Measurements from ENCODE around the gene WDR11.
"Not testable (repeated sequence)": the region's sequence is repeated elsewhere in the genome, so short reads cannot be mapped to it uniquely, and the experiment has no call there.

WDR11 gene

DNA sequence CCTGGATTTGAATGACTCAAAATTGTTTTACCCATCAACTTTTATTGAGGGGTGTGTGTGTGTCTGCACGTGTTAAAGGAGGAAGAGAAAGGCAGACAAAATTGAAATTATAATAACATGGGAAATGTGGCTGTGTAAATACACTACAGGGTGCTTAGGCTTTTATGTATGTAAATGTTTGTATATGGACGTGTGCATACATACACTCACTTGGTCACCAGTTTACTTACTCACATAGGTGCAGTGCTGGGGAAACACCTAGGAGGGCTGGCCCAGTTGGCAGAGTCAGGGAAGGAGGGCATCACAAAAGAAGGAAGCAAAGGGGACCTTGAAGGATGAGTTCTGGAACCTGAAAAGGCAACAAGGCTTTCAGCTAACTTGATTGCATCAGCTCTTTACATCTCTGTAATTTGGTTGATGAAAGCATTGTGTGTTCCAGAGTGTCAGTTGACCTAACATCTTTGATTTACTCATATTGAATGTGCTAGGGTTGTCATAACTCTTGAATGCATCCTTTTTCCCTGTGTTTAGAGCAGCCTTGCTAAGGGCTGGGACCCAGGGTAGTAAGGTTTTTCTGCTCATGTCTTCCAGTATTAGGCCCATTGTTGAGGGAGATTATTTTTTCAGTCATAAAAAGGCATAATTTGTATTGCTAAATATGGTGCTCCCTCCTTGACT lies 10.2 kb downstream of the WDR11 start:
- no peak for DNase-seq

DNA sequence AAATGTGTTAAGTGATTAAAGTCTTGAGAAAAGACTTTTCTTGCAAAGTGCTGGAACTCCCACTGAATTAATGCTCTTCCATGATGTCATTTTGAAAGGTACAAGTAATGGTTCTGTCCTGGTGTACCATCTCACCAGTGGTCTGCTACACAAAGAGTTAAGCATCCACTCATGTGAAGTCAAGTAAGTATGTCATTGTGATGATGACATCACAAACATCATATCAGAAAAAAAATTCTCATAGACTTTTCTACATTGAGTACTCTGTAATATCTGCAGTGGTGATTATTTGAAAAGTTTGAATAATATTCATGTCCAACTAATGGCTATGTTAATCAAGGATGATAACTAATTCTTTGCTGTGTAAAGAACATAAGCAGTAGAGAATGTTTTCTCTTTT lies 22.6 kb downstream of the WDR11 start:
- DNase-seq, result no peak

DNA sequence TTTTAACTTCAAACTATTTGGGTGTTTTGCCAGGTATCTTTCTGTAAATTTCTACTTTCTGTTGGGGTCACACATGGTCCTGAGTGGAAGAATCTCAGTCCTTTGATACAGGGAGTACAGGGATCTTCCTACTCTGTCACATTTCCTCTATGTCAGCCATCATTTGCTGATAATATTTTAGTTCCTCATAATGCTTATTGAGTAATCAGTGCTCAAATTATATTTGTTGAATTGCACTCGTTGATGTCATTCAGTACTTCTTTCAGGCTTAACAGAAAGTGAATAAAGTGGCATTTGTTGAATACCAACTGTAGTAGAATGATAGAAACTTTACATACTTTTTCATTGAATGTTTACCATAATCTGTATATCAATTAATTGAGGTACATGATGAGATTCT lies 31.9 kb downstream of the WDR11 start:
- DNase-seq, result no peak

DNA sequence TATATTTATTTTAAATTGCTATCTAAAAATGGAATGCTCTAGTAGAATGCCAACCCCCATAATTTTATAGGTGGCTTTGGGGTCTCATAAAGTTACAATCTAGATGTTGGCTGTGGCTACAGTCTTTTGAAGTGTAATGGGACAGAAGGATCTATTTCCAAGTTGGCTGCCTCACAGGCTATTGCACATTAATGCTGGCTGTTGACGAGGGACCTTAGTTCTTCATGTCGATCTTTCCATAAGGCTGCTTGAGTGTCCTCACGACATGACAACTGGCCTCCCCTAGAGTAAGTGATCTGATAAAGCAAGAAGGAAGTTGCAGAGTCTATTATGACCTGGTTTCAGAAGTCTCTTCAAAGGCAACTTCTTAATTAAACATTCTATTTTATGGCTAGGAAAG lies 36.3 kb downstream of the WDR11 start:
- DNase-seq, result no peak

DNA sequence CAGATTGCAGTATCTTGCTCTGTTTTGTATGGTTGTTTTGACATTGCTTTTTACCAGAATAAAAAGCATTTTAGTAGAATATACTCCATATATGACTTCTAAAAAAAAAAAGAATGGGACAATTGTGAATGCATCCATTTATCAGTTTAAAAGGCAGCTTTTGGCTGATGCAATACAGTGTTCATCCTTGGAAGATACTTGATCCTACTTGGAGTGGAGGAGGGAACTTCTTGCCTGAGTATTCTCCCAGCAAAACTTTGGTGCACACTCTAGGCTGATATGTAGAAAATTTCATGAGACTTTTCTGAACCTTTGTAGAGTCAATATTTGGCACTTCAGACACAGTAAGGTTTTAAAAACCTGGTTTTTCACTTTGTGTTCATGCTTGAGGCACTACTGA lies 40.2 kb downstream of the WDR11 start:
- no peak for DNase-seq

DNA sequence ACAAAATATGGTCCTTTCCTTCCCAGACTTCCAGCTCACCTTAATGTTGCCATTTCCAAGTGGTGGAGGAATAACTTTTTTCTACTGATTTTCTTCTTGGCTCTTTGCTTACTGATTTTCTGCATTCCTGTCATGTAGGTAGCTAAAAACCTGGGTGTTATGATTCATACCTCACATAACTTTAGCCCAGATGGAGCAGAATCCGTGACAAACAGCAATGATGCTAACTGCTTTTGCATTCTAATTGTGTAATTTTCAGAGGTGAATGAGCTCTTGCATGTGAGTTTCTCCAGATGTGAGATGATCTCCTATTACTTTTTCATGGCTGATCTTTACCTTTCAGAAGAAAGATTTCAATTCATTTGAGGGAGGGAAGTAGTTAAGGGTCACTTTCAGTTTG lies 43.4 kb downstream of the WDR11 start:
- DNase-seq, result no peak

DNA sequence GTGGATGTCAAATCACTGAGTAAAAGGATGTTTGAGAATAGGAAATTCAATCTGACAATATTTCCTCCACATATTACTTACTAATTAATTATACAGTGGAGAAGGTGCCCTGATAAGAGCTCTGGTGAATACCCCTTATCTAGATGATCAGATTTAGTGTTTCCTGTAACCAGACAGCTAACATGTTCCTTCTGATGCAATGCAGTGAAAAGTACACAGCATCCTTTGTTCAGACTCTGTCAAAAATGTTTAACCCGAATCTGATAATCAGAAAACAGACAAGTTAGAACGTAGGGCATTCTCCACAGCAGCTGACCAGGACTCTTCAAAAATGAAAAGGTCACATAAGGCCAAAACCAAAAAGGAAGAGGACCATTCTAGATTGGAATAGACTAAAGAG lies 46.2 kb downstream of the WDR11 start:
- DNase-seq, result no peak

DNA sequence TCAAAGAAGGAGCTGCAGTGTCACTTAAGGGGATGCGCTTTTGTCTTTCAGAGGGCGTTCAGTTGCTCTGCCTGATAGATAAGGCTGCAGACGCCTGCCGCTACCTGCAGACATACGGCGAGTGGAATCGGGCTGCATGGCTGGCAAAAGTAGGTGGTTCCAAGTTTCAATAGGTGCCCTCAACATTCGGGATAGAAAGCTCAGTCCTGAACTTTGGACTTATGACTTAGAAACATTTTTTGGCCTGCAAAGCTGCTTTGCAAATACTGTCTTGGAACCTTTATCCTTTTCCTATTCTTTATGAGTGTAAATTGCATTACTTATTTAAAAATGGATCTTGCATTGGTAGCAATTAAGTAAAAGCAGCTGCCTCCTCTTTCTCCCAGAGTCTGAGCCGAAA lies 54.1 kb downstream of the WDR11 start:
- DNase-seq, result no peak

DNA sequence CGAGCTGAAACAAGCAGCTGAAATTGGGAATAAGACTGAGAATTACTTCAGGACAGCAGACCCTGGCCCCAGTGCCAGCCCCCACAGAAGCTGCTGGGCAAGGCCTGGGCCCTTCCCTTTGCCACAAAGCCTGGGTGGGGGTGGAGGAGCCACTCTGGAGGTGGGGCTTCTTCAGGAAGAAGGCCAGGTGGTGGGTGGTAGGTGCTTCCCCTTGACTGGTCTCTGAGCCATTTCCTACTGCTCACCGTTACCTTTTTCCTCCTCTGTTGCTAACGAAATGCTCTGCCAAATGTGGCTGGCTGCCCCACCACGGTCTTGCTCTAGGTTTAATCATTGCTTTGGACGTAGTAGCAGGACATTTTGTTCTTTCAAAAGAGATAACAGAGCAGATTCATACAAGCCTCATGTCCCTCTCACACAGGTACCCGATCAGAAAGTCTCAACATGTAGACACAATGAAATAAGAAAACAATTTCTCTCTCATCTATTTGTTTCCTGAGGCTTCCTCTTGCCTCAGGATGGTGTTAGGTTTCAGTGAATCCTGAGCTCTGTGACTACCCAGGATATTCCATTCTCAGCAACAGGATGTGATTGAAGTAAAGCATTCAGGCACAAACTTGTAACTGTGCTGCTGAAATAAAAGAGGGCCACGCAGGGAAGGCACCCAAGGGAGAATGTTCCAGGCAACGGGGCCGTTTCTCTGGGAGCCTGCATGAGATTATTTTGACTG lies 66.5 kb downstream of the WDR11 start:
- DNase-seq, result no peak

DNA sequence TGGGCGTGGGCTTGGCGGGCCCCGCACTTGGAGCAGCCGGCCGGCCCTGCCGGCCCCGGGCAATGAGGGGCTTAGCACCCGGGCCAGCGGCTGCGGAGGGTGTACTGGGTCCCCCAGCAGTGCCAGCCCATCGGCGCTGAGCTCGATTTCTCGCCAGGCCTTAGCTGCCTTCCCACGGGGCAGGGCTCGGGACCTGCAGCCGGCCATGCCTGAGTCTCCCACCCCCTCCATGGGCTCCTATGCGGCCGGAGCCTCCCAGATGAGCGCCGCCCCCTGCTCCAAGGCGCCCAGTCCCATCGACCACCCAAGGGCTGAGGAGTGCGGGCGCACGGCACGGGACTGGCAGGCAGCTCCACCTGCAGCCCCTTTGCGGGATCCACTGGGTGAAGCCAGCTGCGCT lies 72.7 kb downstream of the WDR11 start:
- DNase-seq, result not testable (repeated sequence)

DNA sequence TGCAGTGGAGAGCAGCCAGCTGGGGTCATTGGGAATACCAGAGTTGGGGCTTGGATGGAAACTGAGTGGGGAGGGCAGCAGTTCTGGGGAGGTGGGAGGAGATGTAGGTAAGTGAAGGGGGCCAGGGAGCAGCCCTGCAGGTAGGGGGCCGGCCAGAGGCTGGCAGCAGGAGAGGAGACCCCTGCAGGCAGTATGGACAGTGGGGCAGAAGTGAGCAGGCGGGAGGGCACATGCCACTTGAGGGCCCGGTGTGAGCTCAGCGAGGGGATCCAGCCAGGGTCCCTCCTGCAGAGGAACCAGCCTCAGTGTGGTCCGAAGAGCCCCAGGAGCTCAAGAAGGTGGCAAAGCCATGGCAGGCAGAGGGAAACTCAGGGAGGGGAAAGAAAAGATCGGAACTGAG lies 75.4 kb downstream of the WDR11 start:
- DNase-seq, result no peak

DNA sequence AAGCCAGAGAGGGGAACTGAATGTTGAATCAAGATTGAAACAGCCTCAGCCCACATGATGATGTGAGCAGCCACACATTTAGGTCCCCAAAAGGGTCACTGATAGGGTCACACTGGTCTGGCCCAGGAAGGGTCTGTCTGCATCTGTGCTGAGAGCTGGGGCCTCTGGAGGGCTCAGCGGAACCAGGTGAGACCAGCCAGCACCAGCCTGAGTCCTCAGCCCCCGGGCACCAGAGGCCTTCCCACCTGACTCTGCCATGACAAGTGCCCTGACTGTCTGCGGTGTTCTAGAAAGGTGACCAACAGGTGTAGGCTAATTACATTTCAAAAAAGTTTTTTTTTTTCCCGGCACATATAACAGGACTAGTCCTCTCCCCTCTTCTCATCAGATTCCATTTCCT lies 76.2 kb downstream of the WDR11 start:
- DNase-seq, result no peak

DNA sequence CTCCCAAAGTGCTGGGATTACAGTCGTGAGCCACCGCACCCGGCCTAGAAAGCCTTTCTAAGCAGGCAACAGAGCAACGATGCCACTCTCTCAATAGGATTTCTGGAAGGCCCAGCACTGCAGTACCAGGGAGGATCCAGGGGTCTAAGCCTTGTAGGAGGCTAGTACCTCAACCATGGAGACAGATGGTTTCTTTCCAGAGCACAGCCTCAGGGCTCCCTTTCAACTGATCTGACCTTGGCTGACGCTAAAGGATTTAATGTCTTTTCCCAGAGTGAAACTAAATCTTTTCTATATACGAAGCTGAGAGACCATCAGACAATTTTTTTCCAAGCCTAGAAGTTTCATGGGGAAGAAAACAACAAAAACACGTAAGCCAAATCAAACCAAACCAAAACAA lies 78.0 kb downstream of the WDR11 start:
- no peak for DNase-seq

DNA sequence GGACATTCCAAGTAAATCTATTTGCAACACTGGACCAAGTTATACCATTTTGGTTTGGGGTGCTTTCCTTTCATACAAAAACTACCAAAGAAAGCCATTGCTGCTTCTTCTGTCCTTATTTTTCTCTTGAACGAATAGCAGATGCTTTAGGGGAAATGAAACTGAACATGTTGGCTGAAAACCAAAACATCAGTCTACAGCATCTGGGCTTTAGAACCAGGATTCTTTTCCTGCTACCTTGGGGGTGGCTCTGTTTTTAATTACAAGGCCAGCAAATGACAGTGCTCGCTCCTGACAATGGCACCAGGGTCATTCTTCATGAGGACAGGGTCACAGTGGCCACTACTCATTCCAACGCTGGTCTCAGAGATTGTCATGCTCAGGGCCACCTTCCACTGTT lies 80.3 kb downstream of the WDR11 start:
- no peak for DNase-seq

DNA sequence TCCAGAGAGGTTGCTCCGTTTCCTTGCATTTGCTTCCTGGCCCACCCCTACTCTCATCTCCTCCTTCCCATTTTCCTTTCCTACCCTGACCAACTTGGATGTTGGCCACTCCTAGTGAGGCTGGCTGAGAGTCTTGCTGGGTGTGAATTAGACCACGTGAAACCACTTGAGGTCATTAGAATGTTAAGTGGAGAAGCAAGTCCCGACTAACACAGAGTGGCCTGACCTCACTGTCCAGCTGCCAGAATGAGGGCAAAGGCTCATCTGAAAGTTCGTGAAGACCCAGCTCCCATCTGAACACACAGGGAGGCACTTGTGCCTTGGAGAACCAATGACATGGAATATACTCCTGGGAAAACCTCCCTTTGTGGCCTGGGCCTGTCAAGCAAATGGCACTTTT lies 80.8 kb downstream of the WDR11 start:
- no peak for DNase-seq

DNA sequence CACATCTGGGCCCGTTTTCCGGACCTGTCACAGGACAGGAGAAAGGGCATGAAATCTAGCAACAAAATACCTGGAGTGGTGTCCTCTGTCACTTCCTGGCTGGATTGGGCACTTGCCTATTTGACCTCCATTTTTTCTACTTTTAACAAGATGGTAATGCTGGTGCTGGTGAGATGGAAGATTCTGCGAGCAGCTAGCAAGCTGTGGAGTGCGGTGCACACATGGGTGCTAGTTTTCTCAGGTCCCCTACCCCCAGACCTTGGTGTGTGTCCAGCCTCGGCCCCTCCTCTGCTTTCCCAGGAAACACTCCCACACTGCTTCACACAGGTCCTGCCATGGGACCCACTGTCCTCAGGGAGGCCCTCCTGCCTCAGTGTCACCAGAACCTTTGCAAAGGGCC lies 87.7 kb downstream of the WDR11 start:
- DNase-seq, result no peak

DNA sequence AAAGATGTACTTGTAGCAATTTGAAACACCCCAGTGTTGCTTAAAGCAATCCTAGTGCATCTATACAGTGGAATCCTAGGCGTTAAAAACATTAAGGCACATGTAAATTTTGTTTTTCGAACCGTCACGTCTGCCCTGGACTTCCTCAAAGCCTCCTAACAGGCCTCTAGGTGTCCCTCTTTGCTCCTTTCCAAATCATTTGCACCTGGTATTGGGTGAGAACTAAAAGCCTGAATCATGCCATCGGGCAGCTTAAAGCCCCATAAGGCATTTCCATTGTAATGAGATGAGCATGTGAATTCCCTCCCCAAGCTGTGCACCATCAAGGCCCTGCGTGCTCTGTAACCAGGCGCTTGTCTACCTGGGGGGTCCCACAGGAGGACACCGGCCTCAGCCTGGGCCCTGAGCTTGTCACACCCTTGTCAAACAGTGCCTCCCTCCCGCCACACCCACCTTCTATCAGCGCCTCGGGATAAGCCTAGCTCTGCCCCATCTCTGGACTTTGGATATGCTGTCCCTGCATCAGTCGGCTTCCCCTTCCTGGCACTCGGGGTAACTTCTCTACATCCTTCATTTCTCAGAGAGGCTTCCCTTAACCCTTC lies 89.2 kb downstream of the WDR11 start:
- no peak for DNase-seq

DNA sequence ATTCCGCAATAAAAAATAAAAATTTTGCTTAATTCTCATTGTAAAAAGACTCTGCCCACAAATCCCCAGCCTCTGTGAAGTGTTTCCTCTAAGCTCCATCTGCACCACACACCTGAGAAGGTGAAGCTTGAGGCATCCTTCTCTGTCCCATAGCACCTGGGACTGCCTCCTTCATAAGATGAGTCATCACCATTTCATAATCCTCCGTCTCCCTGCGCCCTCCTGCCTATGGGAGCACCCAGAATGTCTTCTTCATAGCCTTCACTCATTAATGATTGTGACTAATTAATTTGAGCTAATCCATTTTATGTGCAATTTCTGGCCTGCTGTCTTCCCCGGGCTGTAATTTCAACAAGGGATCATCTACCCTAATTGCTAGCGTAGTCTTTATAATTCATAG lies 90.3 kb downstream of the WDR11 start:
- DNase-seq, result no peak

DNA sequence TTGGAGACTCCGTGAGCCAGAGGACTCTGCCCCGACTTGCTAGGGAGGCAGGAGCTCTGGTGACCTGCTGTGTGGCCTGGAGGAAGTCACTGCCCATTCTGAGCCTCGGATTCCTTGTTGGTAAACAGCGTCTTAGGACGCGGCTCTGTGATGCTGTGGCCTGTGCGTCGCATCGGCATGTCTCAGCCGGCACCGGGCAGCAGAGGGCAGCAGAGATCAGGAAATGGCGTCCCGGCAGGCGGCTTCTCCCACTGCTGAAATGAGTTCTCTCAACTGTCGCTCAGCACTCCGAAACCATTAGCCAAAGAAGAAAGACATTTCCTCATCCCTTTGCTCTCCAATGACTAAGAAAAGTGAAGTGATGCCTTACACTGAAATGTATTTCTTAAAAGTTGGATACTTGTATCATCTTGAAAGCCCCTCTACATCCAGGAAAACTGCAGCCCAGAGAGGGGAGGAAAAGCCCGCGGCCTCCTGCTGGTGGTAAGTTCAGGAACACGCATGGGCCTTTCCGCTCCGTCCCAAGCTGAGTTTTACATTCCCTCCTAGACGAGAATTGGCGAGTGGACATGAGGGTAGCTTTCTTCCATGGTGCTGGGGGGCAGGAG lies 91.7 kb downstream of the WDR11 start:
- peak; percentile 0 for DNase-seq

DNA sequence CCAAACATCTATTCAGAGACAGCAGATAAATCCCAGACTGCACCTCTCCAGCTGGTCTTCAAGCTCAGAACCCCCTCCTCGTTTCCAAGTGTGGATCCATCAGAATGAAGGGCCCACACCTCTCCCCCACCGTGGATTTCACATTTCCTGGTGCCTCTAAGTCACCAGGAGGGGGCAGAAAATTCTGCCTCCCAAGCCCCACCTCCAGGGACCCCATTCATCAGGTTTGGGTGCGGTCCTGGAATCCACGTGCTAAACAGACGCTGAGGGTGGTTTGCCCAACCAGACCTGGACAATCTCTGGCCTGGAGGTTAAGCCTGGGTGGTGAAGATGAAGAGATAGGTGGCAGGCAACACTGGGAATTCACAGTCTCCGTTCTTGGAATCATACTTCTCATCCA lies 92.4 kb downstream of the WDR11 start:
- DNase-seq, result no peak

DNA sequence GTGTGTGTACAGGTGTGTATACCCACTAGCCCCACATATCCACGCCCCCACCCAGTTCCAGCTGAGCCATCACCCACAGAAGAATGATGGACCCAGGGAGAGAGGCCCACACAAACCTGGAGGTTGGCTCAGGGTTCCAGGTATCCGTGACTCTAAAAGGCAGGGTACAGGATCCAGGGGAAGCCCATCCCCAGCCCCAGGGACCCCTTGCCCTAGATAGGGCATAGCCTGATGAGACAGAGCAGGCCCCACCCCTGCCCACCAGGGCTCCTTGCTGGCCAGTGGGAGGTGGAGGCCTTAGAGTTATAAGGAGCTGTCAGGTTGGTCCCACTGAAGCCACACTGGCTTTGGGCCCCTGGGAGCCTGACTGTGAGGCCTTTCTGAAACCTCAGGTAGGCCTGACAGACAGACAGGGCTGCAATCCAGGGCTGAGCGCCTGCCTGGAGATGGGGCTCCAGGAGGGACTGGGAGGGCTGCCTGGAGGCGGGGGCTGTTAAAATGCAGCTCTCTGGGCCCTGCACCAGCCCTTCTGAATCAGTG lies 93.5 kb downstream of the WDR11 start:
- no peak for DNase-seq

DNA sequence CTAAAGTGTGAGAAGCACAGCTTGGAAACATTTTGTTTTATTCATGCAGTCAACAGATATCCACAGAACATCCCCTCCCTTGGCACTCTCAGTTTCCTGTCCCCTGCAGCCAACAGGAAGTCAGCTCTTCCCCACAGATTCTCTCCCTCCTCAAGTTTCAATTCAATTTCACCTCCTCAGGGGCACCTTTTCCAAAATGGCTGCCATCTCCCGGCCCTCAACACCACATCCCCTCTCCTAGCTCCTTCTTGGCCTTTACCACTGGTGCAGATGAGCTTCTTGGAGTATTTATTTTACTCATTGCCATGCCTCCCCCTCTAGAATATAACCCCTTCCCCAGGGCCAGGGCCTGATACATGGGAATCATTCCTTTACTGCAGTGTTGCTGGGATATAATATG lies 94.0 kb downstream of the WDR11 start:
- DNase-seq, result no peak

DNA sequence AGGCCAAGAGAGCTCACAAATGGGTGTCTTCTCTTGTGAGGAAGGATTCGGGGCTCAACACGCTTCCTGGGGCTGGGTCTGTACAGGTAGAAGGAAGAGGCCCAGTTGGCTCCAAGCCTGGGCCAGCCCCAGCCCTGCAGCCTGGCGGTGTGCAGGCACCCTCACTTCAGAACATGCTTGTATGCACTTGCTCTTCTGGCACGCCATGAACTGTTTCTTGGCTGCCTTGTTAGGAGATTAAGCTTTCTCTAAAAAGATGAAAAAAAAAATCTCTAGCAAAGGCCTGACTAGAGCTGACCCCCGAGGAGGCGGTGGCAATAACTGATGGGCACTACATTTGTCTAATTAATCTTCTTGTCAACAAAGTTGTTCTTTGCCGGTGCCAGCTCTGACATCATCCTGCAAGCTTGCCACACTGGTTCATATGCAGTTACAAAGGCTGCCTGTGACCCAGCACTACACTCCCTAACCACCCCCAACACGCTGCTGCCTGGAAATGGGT lies 94.7 kb downstream of the WDR11 start:
- no peak for DNase-seq

DNA sequence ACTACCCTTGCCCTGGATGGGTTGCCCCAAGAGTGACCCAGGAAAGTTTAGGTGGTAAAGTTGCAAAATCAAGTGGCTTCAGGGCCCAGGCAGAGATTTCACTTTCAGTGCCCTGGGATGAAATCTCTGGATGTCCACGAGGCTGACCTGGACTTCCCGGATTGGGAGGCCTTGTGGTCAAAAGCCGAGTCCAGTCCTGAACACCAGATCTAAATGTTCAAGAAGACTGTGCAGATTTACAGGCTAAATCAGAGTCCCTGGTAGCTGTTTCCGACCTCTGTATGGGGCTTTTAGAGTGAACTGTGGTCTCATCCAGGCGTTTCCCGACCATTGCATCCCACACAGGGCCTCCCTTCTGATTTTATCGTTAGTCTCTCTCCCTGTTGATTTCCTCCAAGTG lies 95.3 kb downstream of the WDR11 start:
- DNase-seq, result no peak

Measured in NCI-H187 treated with DMSO at 0.1 percent for 48 hours (cell line).